Effector memory CD4-positive, alpha-beta T cell (primary cell): ENCODE data around the gene AAK1.

Experiments used
- DNase-seq, 3 donors: peaks; one replicate each; pipeline ENCODE4 v3.0.0-alpha.2; 2020
- H3K27ac ChIP-seq: 2 replicates; pipeline ENCODE4 v1.7.0; 2013; ENCODE audit warnings: mild to moderate bottlenecking, low read length, moderate library complexity; ENCODE audit not compliant: insufficient read depth, poor library complexity, severe bottlenecking
- H3K27me3 ChIP-seq: replicated peaks from 2 replicates; pipeline ENCODE4 v1.7.0; 2013; ENCODE audit warnings: mild to moderate bottlenecking, low read length; ENCODE audit not compliant: insufficient read depth, control insufficient read depth, poor library complexity, severe bottlenecking
- H3K36me3 ChIP-seq: 2 replicates; pipeline ENCODE4 v1.7.0; 2013; ENCODE audit warnings: mild to moderate bottlenecking, low read length, moderate library complexity; ENCODE audit not compliant: control insufficient read depth, insufficient read depth
- H3K4me1 ChIP-seq: 2 replicates; pipeline ENCODE4 v1.7.0; 2013; ENCODE audit warnings: low read length, mild to moderate bottlenecking; ENCODE audit not compliant: control insufficient read depth, insufficient read depth, poor library complexity, severe bottlenecking
- H3K4me3 ChIP-seq: 2 replicates; pipeline ENCODE4 v1.7.0; 2013; ENCODE audit warnings: low read length, low read depth, mild to moderate bottlenecking; ENCODE audit not compliant: insufficient read depth, poor library complexity, severe bottlenecking
- H3K9me3 ChIP-seq: 2 replicates; pipeline ENCODE4 v1.7.0; 2013; ENCODE audit warnings: mild to moderate bottlenecking, low read length, moderate library complexity; ENCODE audit not compliant: control insufficient read depth

AAK1 gene

DNA sequence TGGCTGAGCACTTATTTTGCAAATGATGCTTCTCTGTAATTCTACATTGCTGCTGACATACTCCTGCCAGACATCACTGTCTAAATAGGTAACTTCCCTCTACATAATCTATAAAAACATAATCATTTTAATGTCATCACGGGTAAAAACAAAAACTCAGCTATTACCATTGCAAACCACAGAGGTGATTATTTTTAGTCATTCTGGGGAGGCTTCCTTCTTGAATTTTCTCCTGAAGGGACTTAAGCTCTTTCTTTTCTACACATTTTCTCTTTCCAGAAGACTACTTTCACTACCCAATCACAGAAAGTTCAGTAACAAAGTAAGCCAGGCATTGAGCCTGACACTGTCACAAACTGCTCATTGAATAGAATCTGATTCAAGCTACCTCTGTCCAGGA lies 165.9 kb downstream of the AAK1 start:
- Histone ChIP-seq H3K36me3 (peaks cover 40% of the 10 kb centered on the region), H3K9me3 (no peaks in the 10 kb centered on the region), H3K4me3 (no peak overlapping the region), H3K27me3 (no peaks in the 10 kb centered on the region), H3K27ac (no peak overlapping the region), H3K4me1 (no peaks in the 10 kb centered on the region)
- no peak for DNase-seq

DNA sequence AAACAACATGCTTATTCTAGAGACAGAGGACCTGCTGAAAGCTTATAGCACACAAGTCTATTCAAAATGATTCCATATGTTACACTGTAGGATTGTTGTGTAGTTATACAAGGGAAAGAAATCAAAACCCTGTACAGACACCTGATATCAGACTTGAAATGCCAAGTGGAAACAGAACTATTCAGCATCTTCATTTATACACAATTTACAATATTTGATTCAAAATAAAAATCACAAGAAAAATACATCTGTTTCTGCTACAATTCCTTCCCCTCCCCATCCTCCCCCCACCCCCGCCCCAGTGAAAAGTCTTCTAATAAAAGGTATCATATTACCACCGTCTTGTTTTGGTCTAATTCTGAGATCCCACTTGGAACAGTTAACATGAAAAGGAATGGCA lies 168.9 kb downstream of the AAK1 start:
- DNase-seq, result no peak
- H3K4me1 ChIP-seq, result no peaks in the 10 kb centered on the region
- H3K9me3 ChIP-seq, result no peaks in the 10 kb centered on the region
- no peaks in the 10 kb centered on the region for H3K27me3 ChIP-seq
- peaks cover 20% of the 10 kb centered on the region for H3K36me3 ChIP-seq
- no peak overlapping the region for H3K4me3 ChIP-seq
- H3K27ac ChIP-seq, result no peak overlapping the region

DNA sequence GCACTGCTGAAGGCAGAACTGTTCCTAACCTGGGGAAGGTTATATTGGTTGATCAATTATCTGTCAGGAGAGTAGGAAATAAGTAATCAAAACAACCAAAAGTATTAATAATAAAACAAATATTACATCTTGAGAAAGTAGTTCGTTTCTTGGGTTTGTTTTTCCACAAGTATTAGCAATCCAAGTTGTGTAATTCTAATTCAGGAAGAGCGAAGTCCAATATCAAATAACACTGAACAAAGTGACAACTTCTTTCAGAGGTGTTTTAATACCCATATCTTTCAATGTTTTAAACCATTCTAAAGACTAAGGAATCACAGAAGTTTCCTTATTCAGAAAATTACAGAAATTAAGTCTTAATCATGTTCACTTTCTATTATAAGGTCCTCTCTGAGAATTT lies 171.7 kb downstream of the AAK1 start:
- Histone ChIP-seq H3K9me3 (no peaks in the 10 kb centered on the region), H3K36me3 (peaks cover 15% of the 10 kb centered on the region), H3K4me1 (no peaks in the 10 kb centered on the region), H3K4me3 (no peak overlapping the region), H3K27me3 (no peaks in the 10 kb centered on the region), H3K27ac (no peak overlapping the region)
- no peak for DNase-seq

DNA sequence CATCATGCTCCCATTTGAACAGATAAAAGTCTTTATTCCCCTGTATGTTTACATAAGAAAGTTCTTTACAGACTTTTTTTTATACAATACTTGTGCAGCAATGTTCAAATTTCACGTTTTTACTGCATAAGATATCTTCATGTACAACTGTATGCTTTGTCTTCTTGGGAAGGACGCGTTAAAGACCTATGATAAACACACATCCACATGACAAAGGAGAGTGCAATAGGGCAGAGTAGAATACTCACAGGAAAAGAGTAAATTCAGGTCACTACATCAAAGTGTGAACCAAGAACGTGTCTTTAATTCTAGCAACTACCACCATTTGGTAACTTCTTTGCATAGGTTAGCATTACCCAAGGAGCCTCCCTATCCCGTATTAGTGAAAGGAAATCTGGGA lies 172.6 kb downstream of the AAK1 start:
- no peak overlapping the region for H3K4me3 ChIP-seq
- no peak for DNase-seq
- H3K27me3 ChIP-seq, result no peaks in the 10 kb centered on the region
- H3K36me3 ChIP-seq, result peaks cover 20% of the 10 kb centered on the region
- no peak overlapping the region for H3K27ac ChIP-seq
- H3K9me3 ChIP-seq, result no peaks in the 10 kb centered on the region
- no peaks in the 10 kb centered on the region for H3K4me1 ChIP-seq

DNA sequence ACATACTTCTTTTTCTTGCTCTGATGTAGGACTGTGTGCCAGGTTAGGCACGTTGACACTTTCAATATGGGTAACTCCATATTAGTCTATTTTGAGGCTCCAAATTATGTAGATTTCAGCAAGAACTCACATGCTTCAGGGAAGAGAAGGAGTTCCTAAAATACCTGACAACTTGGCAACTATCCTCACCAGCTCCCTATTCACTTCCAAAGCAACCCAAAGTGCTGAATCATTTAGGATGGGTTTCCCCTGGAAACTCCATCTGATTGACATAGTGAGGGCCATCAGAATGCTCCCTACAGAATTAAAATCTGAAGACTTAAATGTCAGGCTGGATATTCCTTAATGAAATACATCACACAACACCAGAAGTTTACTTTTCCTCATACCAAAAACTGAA lies 173.8 kb downstream of the AAK1 start:
- H3K4me1 ChIP-seq, result no peaks in the 10 kb centered on the region
- DNase-seq, result no peak
- no peaks in the 10 kb centered on the region for H3K27me3 ChIP-seq
- H3K36me3 ChIP-seq, result peaks cover 18% of the 10 kb centered on the region
- no peak overlapping the region for H3K27ac ChIP-seq
- no peak overlapping the region for H3K4me3 ChIP-seq
- no peaks in the 10 kb centered on the region for H3K9me3 ChIP-seq

DNA sequence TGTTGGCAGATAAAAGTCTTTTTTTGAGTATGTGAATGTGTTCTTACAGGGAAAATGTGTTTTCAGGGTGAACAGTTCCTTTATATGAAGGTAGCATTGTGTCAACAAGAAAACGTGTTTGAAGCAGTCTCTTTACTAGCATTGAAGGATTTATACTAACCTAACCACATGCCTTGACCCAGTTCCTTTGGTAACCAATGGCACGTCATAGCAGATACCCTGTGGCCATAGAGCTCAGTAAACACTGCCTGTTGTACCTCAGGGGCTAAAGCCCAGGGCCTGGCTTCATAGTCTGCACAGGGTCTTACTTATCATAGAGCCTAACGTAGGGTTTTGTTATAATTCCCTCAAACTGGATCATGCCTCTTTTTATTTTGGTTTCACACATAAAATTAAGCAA lies 174.2 kb downstream of the AAK1 start:
- H3K4me3 ChIP-seq, result no peak overlapping the region
- no peak overlapping the region for H3K27ac ChIP-seq
- H3K4me1 ChIP-seq, result no peaks in the 10 kb centered on the region
- H3K9me3 ChIP-seq, result no peaks in the 10 kb centered on the region
- no peaks in the 10 kb centered on the region for H3K27me3 ChIP-seq
- peaks cover 18% of the 10 kb centered on the region for H3K36me3 ChIP-seq
- no peak for DNase-seq

DNA sequence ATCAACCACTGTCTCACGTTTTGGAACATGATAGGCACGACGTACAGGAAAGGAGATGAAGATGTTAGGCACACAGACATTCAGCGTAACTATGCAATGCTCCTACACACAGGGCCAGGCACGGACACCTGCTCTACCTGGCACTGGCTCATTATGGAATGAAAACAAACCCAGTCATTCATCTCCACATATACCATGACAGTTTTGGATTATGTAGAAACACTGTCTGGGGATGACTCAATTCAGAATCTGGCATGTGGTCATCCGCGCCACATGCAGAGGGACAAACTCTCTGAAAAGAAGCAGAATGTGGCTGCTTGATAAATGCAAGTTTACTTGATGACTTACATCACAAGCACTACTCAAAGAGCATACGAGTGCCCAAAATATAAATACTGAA lies 176.8 kb downstream of the AAK1 start:
- no peaks in the 10 kb centered on the region for H3K9me3 ChIP-seq
- no peak for DNase-seq
- no peak overlapping the region for H3K27ac ChIP-seq
- no peaks in the 10 kb centered on the region for H3K4me1 ChIP-seq
- no peak overlapping the region for H3K4me3 ChIP-seq
- no peaks in the 10 kb centered on the region for H3K27me3 ChIP-seq
- H3K36me3 ChIP-seq, result peaks cover 18% of the 10 kb centered on the region

DNA sequence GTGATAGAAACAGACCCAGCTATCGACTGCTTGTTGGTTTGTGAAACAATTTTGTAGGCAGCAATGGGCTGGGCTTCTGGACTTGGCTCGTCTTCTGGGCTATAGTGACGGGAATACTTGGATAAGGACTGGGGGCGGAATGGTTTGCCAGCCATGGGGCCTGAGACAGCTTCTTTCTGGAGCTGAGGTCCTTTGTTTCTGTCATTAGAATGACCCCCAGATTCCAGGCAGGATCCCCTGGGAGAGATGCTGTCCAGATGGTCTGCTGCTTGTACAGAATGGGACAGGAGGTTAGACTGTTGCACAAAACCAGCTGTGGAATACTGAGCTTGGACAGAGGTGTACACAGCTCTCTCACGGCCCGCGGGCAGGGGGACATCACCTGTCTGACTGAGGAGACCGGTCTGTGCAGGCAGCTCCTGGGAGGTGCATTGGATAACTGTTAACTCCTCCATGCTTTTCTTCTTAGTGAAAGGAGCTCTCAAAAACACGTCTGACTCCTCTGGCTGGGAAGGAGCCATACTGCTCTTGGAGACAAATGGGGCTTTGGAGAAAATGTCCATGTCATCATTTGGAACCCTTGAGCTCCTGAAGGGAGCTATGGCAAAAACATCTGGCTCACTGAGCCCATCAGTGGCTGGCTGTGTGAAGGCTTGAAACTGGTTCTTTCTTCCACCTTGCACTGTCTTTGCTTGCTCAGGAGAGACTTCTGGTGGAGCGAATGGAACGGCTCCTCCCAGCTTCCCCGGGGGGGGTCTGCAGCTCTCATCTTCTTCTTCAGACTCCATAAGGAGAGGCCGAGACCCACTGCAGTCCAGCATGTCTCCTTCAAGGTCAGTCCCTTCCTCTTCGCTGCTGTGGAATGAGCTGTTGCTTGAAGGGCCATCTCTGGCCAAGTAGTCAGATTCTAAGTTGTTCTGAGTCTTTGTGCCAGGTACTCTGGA lies 177.8 kb downstream of the AAK1 start:
- no peaks in the 10 kb centered on the region for H3K27me3 ChIP-seq
- no peak overlapping the region for H3K4me3 ChIP-seq
- H3K27ac ChIP-seq, result no peak overlapping the region
- peaks cover 18% of the 10 kb centered on the region for H3K36me3 ChIP-seq
- H3K9me3 ChIP-seq, result no peaks in the 10 kb centered on the region
- DNase-seq, result no peak
- H3K4me1 ChIP-seq, result no peaks in the 10 kb centered on the region

DNA sequence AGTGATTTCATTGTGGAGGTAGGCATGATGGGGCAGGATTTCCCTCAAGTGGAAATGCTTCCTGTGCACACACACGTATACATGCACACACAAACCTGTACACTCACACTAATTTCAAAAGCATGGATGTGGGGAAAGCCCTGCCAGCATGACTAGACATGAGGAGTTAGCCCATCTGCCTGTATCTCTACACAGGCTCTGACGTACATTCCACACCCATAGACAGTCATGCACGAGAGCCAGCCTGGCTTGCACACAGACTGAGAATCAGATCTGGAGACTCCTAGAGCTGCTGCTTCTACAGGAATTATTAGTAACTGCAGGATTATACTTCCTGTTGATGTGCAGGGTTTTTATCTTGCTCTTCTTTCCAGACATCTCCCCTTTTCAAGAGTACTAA lies 179.0 kb downstream of the AAK1 start:
- Histone ChIP-seq H3K4me3 (no peak overlapping the region), H3K27me3 (no peaks in the 10 kb centered on the region), H3K4me1 (no peaks in the 10 kb centered on the region), H3K36me3 (peaks cover 18% of the 10 kb centered on the region), H3K27ac (no peak overlapping the region), H3K9me3 (no peaks in the 10 kb centered on the region)
- no peak for DNase-seq

DNA sequence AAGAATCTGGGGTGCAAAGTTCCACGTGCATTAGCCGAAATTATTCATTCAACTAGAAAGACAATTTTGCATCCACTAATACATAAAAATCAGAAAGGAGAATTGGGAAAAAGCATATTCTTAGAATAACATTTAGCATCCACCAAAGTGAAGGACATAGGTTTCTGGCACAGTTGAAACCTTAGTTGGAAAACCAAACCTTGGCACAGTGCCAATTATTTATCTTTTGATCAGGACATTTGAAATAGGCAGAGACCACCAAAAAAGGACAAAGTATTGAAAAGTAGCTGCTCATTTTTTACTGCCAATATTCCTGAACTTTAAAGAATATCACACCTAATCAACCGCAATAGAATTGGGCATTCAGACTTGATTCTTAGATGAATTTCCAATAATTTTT lies 180.8 kb downstream of the AAK1 start:
- Histone ChIP-seq H3K9me3 (no peaks in the 10 kb centered on the region), H3K27ac (no peak overlapping the region), H3K36me3 (peaks cover 18% of the 10 kb centered on the region), H3K27me3 (no peaks in the 10 kb centered on the region), H3K4me3 (no peak overlapping the region), H3K4me1 (no peaks in the 10 kb centered on the region)
- no peak for DNase-seq
